AG08395 (cell line): ENCODE data around the gene CD14.
"Not testable (repeated sequence)": the region's sequence is repeated elsewhere in the genome, so short reads cannot be mapped to it uniquely, and the experiment has no call there.

Experiments
- DNase-seq: peaks from one replicate; pipeline ENCODE4 v3.0.0; 2012; ENCODE audit warnings: mixed read lengths, low spot score

Gene CD14

GRCh38 chr5:140595538-140596300 is 37.3 kb downstream of the CD14 start:
- DNase-seq = no peak

GRCh38 chr5:140594169-140594568 is 38.8 kb downstream of the CD14 start:
- DNase-seq = no peak

DNA sequence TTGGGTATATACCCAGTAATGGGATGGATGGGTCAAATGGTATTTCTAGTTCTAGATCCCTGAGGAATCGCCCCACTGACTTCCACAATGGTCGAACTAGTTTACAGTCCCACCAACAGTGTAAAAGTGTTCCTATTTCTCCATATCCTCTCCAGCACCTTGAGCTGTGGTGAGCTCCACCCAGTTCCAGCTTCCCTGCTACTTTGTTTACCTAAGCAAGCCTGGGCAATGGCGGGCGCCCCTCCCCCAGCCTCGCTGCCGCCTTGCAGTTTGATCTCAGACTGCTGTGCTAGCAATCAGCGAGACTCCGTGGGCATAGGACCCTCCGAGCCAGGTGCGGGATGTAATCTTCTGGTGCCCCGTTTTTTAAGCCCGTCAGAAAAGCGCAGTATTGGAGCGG is 39.9 kb downstream of the CD14 start:
- DNase-seq = not testable (repeated sequence)

DNA sequence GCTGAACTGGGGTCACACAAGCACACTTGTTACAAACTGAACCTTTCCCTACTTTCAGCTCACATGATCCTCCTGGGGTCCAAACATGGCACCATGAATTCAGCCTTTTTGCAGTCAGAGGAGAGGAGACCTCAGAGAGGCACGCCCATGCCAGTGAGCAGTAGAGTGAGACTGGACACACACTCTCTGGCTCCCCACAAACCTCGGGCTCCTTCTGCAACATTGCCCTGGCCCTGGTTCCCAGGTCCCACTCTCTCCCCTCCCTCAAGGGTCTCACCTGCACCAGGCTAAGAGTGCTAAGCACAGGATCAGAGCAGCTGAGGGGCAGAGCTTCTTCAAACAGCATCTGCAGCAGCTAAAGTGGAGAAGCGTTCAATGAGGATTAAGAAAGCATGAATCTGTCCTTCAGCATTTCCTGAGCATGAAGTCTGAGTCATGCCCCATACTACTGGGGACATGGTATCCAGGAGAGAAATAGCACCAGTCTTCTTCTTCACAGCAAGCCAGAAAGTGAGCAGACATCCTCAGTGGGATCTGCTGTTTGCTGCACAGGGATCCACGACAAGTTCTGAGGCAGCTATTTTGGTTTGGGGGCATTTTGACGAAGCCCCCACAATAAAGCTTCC is 41.1 kb downstream of the CD14 start:
- peak; percentile 70 for DNase-seq

GRCh38 chr5:140590861-140591260 is 42.1 kb downstream of the CD14 start:
- no peak for DNase-seq

DNA sequence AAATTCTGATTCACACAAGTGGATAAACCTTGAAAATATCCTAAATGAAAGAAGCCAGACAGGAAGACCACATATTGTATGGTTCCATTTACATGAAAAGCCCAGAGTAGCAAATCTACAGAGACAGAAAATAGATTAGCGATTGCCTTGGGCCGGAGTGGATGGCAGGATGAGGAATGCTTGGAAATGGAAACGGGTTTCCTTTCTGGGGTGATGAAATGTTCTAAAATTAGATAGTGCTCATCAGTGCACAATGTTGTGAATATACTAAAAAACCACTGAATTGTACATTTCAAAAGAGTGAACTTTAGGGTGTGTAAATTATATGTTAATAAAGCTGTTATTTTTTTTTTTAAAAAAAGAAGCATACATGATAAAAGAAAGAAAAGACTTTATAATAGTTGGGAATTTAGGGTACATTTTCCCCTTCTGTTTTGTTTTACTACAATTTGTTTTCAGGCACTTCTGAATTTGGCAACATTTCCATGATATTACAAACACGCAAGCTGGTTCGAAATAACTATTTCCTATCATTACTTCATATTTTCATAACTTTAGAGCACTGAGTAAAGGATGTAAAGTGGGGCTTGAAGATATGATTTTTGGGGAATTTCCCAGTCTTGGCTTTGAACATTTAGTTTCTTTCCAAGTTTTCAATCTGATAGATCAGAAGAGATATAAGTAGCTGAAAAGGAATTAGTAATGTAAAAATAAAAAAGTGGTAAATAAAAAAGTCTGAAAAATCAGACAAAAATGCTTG is 44.5 kb downstream of the CD14 start:
- DNase-seq = peak; percentile 60

DNA sequence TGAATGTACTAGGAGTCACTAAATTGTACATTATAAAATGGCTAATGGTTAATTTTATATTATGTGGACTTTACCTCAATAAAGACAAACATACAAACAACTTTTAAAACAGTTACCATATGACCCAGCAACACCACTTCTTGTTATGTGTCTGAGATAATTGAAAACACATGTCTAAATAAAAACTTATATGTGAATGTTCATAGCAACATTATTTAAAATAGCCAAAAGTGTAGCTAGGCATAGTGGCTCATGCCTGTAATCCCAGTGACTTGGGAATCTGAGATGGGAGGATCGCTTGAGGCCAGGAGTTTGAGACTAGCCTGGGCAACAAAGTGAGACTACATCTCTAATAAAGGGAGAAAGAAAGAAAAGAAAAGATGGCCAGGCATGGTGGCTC is 45.5 kb downstream of the CD14 start:
- no peak for DNase-seq
